ENCODE results near the gene TTN. TPM values are rescaled to one million over a fixed set of nuclear protein-coding genes. Genes with fewer than 3 reads are reported as not detected.

Gene TTN
- total and polyA plus RNA-seq, 2 of the 4 experiments (the other 2 are of a cell fraction), result 0.02 to 0.18 TPM

DNA sequence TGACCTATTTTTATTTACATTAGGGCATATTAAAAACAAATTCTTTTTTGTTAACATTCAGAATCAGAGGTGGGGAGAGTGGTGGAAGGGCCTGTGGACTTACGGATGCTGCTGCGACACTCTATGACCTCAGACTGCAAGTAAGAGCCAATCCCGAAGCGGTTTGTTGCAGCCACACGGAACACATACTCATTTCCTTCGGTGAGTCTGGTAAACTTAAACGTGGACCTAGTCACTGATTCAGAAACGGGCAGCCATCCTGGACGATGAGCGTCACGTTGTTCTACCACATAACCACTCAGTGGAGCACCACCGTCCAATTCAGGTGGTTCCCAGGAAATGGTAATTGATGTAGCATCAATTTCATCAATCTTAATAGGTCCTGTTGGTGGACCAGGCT, 265.1 kb downstream of the TTN start:
- no TSS peak for BruUV-seq (replicated peaks)
- in situ Hi-C loops (cut with MboI; ENCODE audit: low sequenced_read_pairs), result no loop called here

More for the DNA sequence above, 265.1 kb downstream of the TTN start:
- Histone ChIP-seq H2AFZ (replicated peaks; ENCODE audit: low read length, poor library complexity) (no peak overlapping the region), H4K5ac (ENCODE audit: low read depth, low read length) (no peak overlapping the region), H4K91ac (ENCODE audit: insufficient read depth, low read depth, low read length) (no peak overlapping the region), H2BK20ac (ENCODE audit: low read depth, low read length) (no peak overlapping the region), H3K4me2 (ENCODE audit: low read depth, low read length) (no peak overlapping the region), H2AK9ac (replicated peaks; ENCODE audit: low read depth, low read length, poor library complexity) (no peak overlapping the region), H2BK5ac (ENCODE audit: low read depth, low read length, poor library complexity, severe bottlenecking) (no peak overlapping the region), H3K23ac (ENCODE audit: low read depth, low read length) (no peak overlapping the region), H3K27ac (ENCODE audit: insufficient read depth, low read length) (no peak overlapping the region), H3K4me3 (ENCODE audit: insufficient read depth, low read depth, low read length) (no peak overlapping the region), H3K18ac (ENCODE audit: low read depth, low read length) (no peak overlapping the region), H3K56ac (ENCODE audit: extremely low read depth, insufficient read depth, low read length) (no peak overlapping the region), H3K9ac (ENCODE audit: low read depth, low read length) (no peak overlapping the region), H3K9me1 (ENCODE audit: insufficient read depth, low read length) (peaks cover 3% of the 10 kb centered on the region; the same call in 1 of the 2 replicates), H3K4ac (ENCODE audit: low read depth, low read length) (no peak overlapping the region), H3K4me1 (ENCODE audit: control insufficient read depth, insufficient read depth, low read length) (no peaks in the 10 kb centered on the region), H2AK5ac (ENCODE audit: low read depth, low read length) (no peak overlapping the region), H3K27me3 (ENCODE audit: control insufficient read depth, insufficient read depth, low read length) (no peaks in the 10 kb centered on the region), H2BK120ac (ENCODE audit: low read depth, low read length) (no peak overlapping the region), H3K14ac (replicated peaks; ENCODE audit: low read depth, low read length) (no peak overlapping the region), H3K79me1 (ENCODE audit: low read depth in 1 of 2, low read length in 2 of 2) (peaks cover 0 to 3% of the 10 kb centered on the region in 2 experiments; a peak in 2 of 4 replicates), H3K9me3 (ENCODE audit: control insufficient read depth, insufficient read depth, low read length) (no peaks in the 10 kb centered on the region), H2BK15ac (ENCODE audit: low read depth, low read length) (no peak overlapping the region), H3K36me3 (ENCODE audit: control insufficient read depth, insufficient read depth, low read length) (peaks cover 12% of the 10 kb centered on the region), H4K20me1 (ENCODE audit: insufficient read depth, low read length) (no peaks in the 10 kb centered on the region), H4K8ac (ENCODE audit: low read depth in 2 of 2, low read length in 2 of 2) (no peak overlapping the region)
- WGBS, 2 experiments (ENCODE audit: extremely low coverage in 2 of 2, insufficient read length in 1 of 2), result 100% methylated on average over 3 of the region's 12 CpGs; no CpG with 5 or more reads in 1 of the 2 experiments
- dilution Hi-C loops (cut with HindIII; ENCODE audit: low sequenced_read_pairs, unreplicated experiment), result no loop called here
- POLR2A ChIA-PET (ENCODE audit: unreplicated experiment), result no interaction called here
- intact Hi-C loops (cut with micrococcal nuclease), result no loop called here
- TF ChIP-seq RFX5 (IDR thresholded peaks at IDR 0.05; ENCODE audit: low read depth, low read length) (no peak), NFE2L2 (IDR thresholded peaks at IDR 0.05; ENCODE audit: low read depth, low read length) (no peak), BHLHE40 (IDR thresholded peaks at IDR 0.05; ENCODE audit: low read depth, low read length) (no peak), POLR2A (IDR thresholded peaks at IDR 0.05; ENCODE audit: low read depth, low read length) (no peak), MAZ (IDR thresholded peaks at IDR 0.05; ENCODE audit: borderline replicate concordance, low read depth, low read length) (no peak), MAFK (IDR thresholded peaks at IDR 0.05; ENCODE audit: low read depth, low read length) (no peak), FOS (IDR thresholded peaks at IDR 0.05; ENCODE audit: low read depth, low read length) (no peak), RCOR1 (IDR thresholded peaks at IDR 0.05; ENCODE audit: insufficient replicate concordance, low read length) (no peak), RAD21 (IDR thresholded peaks at IDR 0.05; ENCODE audit: low read length) (no peak), MXI1 (IDR thresholded peaks at IDR 0.05; ENCODE audit: borderline replicate concordance, low read depth, low read length) (no peak), CTCF (conservative IDR thresholded peaks at IDR 0.05; ENCODE audit: low read depth, low read length) (no peak)
- TF ChIP-seq, protein P1, sequence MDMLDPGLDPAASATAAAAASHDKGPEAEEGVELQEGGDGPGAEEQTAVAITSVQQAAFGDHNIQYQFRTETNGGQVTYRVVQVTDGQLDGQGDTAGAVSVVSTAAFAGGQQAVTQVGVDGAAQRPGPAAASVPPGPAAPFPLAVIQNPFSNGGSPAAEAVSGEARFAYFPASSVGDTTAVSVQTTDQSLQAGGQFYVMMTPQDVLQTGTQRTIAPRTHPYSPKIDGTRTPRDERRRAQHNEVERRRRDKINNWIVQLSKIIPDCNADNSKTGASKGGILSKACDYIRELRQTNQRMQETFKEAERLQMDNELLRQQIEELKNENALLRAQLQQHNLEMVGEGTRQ (IDR thresholded peaks at IDR 0.05; ENCODE audit: low read depth, low read length), result no peak
- ATAC-seq (ENCODE audit: low read depth), result no peak
- CTCF ChIA-PET, result no interaction called here
- DNase-seq, result no peak

All from IMR-90 (cell line).